IPS DF 19.7 (cell line): ENCODE measurements around the gene MDN1.
A peak's percentile ranks its signal among the peaks of the same experiment; 100 is the strongest.
"Not testable (repeated sequence)": the region's sequence is repeated elsewhere in the genome, so short reads cannot be mapped to it uniquely, and the experiment has no call there.

Experiments
- DNase-seq: peaks from one replicate; pipeline ENCODE4 v3.0.0-alpha.2; 2013; ENCODE audit warnings: low read depth, low spot score

The MDN1 gene

GRCh38 chr6:89826029-89826528 lies 6.5 kb upstream of the MDN1 start:
- no peak for DNase-seq

- no peak for DNase-seq
Observed at GRCh38 chr6:89818977-89819335, 638 bp downstream of the MDN1 start.

GRCh38 chr6:89817481-89817880 lies 2.1 kb downstream of the MDN1 start:
- DNase-seq = peak; percentile 88

GRCh38 chr6:89813422-89813821 lies 6.2 kb downstream of the MDN1 start:
- DNase-seq = not testable (repeated sequence)

- no peak for DNase-seq
Observed at GRCh38 chr6:89807581-89807980, 12.0 kb downstream of the MDN1 start.

GRCh38 chr6:89805814-89806371 lies 13.7 kb downstream of the MDN1 start:
- DNase-seq = no peak

- no peak for DNase-seq
Observed at GRCh38 chr6:89803271-89803670, 16.3 kb downstream of the MDN1 start.

- peak; percentile 38 for DNase-seq
Observed at GRCh38 chr6:89799756-89800155, 19.8 kb downstream of the MDN1 start.

- DNase-seq = no peak
Observed at GRCh38 chr6:89799096-89799495, 20.5 kb downstream of the MDN1 start.

GRCh38 chr6:89797317-89797716 lies 22.3 kb downstream of the MDN1 start:
- no peak for DNase-seq

GRCh38 chr6:89794324-89794723 lies 25.3 kb downstream of the MDN1 start:
- no peak for DNase-seq

- no peak for DNase-seq
Observed at GRCh38 chr6:89793586-89793985, 26.0 kb downstream of the MDN1 start.

- DNase-seq = peak; percentile 38
Observed at GRCh38 chr6:89792881-89793280, 26.7 kb downstream of the MDN1 start.

GRCh38 chr6:89790403-89790802 lies 29.2 kb downstream of the MDN1 start:
- no peak for DNase-seq

GRCh38 chr6:89789980-89790379 lies 29.6 kb downstream of the MDN1 start:
- DNase-seq = no peak

GRCh38 chr6:89787660-89788328 lies 31.8 kb downstream of the MDN1 start:
- DNase-seq = no peak

GRCh38 chr6:89786970-89787369 lies 32.6 kb downstream of the MDN1 start:
- no peak for DNase-seq

- DNase-seq = no peak
Observed at GRCh38 chr6:89784838-89785237, 34.8 kb downstream of the MDN1 start.

- DNase-seq = not testable (repeated sequence)
Observed at GRCh38 chr6:89783293-89783692, 36.3 kb downstream of the MDN1 start.

- no peak for DNase-seq
Observed at GRCh38 chr6:89782222-89782621, 37.4 kb downstream of the MDN1 start.

GRCh38 chr6:89781070-89782034 lies 38.2 kb downstream of the MDN1 start:
- DNase-seq = no peak

GRCh38 chr6:89777455-89777854 lies 42.1 kb downstream of the MDN1 start:
- DNase-seq = no peak
